Thyroid gland (tissue), 4 donors: ENCODE data around the gene CAPN12.
"Not testable (repeated sequence)": the region's sequence is repeated elsewhere in the genome, so short reads cannot be mapped to it uniquely, and the experiment has no call there.

Experiments used
- CTCF ChIP-seq, 6 experiments: fragments of 200-600 bp in 3 of 6; fragments of 450-650 bp in 3 of 6; sonication (generic) in 3 of 6; IDR thresholded peaks; one replicate each; pipeline ENCODE4 v1.5.1; 2016 to 2019; ENCODE audit warnings: antibody characterized with exemption in 6 of 6, mild to moderate bottlenecking in 2 of 6, inconsistent platforms in 1 of 6, moderate library complexity in 1 of 6
- POLR2A ChIP-seq, 2 donors: fragments of 450-650 bp; IDR thresholded peaks; one replicate each; pipeline ENCODE4 v1.6.1; 2017; ENCODE audit warnings: antibody characterized with exemption in 2 of 2, mild to moderate bottlenecking in 2 of 2, moderate library complexity in 1 of 2

DNA sequence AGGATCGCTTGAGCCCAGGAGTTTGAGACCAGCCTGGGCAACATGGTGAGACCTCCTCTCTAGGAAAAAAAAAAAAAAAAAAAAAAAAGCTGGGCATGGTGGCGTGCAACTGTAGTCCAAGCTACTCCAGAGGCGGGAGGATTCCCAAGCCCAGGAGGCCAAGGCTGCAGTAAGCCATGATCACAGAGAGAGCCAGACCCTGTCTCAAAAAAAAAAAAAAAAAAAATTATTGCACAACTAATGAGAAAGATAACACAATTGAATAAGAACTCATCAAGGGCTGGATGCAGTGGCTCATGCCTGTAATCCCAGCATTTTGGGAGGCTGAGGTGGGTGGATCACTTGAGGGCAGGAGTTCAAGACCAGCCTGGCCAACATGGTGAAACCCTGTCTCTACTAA lies 41.8 kb upstream of the CAPN12 start:
- not testable (repeated sequence) for TF ChIP-seq CTCF, POLR2A (IDR thresholded peaks at IDR 0.05)
